WTC11 (cell line): Measurements from ENCODE around the gene HTR1E.
"Not testable (repeated sequence)": the region's sequence is repeated elsewhere in the genome, so short reads cannot be mapped to it uniquely, and the experiment has no call there.

Experiments used
- CBFB ChIP-seq: sonication (generic); formaldehyde crosslinking; IDR thresholded peaks from 2 replicates; pipeline ENCODE4 v1.8.1; 2022; ENCODE audit warnings: mild to moderate bottlenecking, low read depth, missing genetic modification reagents
- ELF4 ChIP-seq: sonication (generic); formaldehyde crosslinking; IDR thresholded peaks from 2 replicates; pipeline ENCODE4 v1.8.1; 2022; ENCODE audit warnings: low read depth, mild to moderate bottlenecking, moderate library complexity, missing genetic modification reagents
- ESRRA ChIP-seq: sonication (generic); formaldehyde crosslinking; IDR thresholded peaks from 2 replicates; pipeline ENCODE4 v1.8.1; 2022; ENCODE audit warnings: mild to moderate bottlenecking, missing genetic modification reagents, borderline replicate concordance
- FOXP1 ChIP-seq: sonication (generic); formaldehyde crosslinking; IDR thresholded peaks from 2 replicates; pipeline ENCODE4 v1.8.0; 2022; ENCODE audit warnings: missing genetic modification reagents, mild to moderate bottlenecking, moderate library complexity, borderline replicate concordance
- JUN ChIP-seq: sonication (generic); formaldehyde crosslinking; IDR thresholded peaks from 2 replicates; pipeline ENCODE4 v1.8.0; 2023; ENCODE audit warnings: mild to moderate bottlenecking, missing genetic modification reagents
- ZNF671 ChIP-seq: fragments of 250-450 bp; sonication (Bioruptor Pico); IDR thresholded peaks from 2 replicates; pipeline ENCODE4 v1.8.0; 2021; ENCODE audit warnings: mild to moderate bottlenecking
- TF ChIP-seq, protein P1 (sequence below): fragments of 200-600 bp; IDR thresholded peaks from 2 replicates; pipeline ENCODE4 v1.8.0; 2022; ENCODE audit warnings: antibody characterized with exemption
- TF ChIP-seq, protein P2 (sequence below): sonication (generic); formaldehyde crosslinking; IDR thresholded peaks from 2 replicates; pipeline ENCODE4 v1.8.1; 2023; ENCODE audit warnings: mild to moderate bottlenecking, missing genetic modification reagents, moderate library complexity
- TF ChIP-seq, protein P3 (sequence below): sonication (generic); formaldehyde crosslinking; IDR thresholded peaks from 2 replicates; pipeline ENCODE4 v1.8.0; 2022; ENCODE audit warnings: missing genetic modification reagents
- TF ChIP-seq, protein P4 (sequence below): sonication (generic); formaldehyde crosslinking; IDR thresholded peaks from 2 replicates; pipeline ENCODE4 v1.8.0; 2022; ENCODE audit warnings: mild to moderate bottlenecking, missing genetic modification reagents

DNA sequence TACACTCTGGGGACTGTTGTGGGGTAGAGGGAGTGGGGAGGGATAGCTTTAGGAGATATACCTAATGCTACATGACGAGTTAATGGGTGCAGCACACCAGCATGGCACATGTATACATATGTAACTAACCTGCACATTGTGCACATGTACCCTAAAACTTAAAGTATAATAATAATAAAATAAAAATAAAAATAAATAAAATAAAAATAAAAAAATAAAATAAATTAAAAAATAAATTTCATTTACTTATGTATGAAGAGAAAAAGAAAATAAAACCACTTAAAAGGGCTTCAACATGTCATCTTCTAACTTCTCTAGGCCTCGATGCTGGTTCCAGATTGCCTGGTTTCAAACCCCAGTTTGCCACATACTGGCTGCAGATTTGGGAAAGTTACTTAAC is 10.2 kb upstream of the HTR1E start:
- TF ChIP-seq, protein P1, sequence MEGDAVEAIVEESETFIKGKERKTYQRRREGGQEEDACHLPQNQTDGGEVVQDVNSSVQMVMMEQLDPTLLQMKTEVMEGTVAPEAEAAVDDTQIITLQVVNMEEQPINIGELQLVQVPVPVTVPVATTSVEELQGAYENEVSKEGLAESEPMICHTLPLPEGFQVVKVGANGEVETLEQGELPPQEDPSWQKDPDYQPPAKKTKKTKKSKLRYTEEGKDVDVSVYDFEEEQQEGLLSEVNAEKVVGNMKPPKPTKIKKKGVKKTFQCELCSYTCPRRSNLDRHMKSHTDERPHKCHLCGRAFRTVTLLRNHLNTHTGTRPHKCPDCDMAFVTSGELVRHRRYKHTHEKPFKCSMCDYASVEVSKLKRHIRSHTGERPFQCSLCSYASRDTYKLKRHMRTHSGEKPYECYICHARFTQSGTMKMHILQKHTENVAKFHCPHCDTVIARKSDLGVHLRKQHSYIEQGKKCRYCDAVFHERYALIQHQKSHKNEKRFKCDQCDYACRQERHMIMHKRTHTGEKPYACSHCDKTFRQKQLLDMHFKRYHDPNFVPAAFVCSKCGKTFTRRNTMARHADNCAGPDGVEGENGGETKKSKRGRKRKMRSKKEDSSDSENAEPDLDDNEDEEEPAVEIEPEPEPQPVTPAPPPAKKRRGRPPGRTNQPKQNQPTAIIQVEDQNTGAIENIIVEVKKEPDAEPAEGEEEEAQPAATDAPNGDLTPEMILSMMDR, result not testable (repeated sequence)
- not testable (repeated sequence) for TF ChIP-seq ZNF671 (CRISPR knock-in tag); CBFB (CRISPR knock-in tag); FOXP1 (CRISPR knock-in tag); ELF4; JUN (CRISPR knock-in tag); ESRRA (CRISPR knock-in tag)
- TF ChIP-seq, protein P2, sequence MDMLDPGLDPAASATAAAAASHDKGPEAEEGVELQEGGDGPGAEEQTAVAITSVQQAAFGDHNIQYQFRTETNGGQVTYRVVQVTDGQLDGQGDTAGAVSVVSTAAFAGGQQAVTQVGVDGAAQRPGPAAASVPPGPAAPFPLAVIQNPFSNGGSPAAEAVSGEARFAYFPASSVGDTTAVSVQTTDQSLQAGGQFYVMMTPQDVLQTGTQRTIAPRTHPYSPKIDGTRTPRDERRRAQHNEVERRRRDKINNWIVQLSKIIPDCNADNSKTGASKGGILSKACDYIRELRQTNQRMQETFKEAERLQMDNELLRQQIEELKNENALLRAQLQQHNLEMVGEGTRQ (CRISPR knock-in tag), result not testable (repeated sequence)
- TF ChIP-seq, protein P3, sequence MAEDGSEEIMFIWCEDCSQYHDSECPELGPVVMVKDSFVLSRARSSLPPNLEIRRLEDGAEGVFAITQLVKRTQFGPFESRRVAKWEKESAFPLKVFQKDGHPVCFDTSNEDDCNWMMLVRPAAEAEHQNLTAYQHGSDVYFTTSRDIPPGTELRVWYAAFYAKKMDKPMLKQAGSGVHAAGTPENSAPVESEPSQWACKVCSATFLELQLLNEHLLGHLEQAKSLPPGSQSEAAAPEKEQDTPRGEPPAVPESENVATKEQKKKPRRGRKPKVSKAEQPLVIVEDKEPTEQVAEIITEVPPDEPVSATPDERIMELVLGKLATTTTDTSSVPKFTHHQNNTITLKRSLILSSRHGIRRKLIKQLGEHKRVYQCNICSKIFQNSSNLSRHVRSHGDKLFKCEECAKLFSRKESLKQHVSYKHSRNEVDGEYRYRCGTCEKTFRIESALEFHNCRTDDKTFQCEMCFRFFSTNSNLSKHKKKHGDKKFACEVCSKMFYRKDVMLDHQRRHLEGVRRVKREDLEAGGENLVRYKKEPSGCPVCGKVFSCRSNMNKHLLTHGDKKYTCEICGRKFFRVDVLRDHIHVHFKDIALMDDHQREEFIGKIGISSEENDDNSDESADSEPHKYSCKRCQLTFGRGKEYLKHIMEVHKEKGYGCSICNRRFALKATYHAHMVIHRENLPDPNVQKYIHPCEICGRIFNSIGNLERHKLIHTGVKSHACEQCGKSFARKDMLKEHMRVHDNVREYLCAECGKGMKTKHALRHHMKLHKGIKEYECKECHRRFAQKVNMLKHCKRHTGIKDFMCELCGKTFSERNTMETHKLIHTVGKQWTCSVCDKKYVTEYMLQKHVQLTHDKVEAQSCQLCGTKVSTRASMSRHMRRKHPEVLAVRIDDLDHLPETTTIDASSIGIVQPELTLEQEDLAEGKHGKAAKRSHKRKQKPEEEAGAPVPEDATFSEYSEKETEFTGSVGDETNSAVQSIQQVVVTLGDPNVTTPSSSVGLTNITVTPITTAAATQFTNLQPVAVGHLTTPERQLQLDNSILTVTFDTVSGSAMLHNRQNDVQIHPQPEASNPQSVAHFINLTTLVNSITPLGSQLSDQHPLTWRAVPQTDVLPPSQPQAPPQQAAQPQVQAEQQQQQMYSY (CRISPR knock-in tag), result not testable (repeated sequence)
- TF ChIP-seq, protein P4, sequence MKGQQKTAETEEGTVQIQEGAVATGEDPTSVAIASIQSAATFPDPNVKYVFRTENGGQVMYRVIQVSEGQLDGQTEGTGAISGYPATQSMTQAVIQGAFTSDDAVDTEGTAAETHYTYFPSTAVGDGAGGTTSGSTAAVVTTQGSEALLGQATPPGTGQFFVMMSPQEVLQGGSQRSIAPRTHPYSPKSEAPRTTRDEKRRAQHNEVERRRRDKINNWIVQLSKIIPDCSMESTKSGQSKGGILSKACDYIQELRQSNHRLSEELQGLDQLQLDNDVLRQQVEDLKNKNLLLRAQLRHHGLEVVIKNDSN, result not testable (repeated sequence)
